ENCODE data around the gene WDTC1.
"Not testable (repeated sequence)": the region's sequence is repeated elsewhere in the genome, so short reads cannot be mapped to it uniquely, and the experiment has no call there.

WDTC1 gene

GRCh38 chr1:27255136-27255535 lies 20.7 kb downstream of the WDTC1 start:
- no peak for DNase-seq

DNA sequence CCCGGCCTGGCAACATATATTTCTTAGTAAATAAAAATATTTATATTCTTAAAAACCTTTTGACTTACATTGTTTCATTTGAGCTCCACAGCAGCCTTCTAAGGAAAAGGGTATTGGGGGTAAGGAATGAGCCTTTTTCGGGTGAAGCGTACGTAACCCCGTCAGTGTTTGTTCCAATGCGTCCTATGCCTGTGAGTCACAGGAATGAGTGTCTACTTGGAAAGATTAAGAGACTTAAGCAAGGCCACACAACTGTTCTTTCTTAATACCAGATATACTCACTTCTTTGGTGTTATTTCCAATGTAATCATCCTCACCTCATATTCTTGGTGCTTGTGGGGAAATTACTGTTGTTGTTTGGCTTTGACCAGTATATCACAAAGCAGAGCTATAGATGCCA lies 22.7 kb downstream of the WDTC1 start:
- DNase-seq = no peak

DNA sequence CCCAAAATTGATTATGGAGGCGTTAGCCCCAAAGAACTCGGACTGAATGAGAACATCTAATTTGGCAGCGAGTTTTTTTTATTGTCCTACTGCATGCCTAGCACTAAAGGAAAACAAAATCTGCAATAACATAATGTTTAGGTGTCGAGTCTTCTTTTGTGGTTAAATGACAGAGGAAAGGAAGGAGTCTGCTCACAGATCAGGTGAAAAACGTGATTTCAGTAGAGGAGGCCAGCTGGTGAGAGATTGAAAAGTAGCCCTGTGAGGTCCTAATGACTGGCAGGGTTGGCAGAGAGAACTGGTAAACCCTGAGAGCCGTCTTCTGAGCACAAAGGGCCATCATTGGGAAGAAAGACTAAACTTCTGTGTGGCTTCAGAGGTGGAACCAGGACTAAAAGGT lies 24.2 kb downstream of the WDTC1 start:
- DNase-seq = no peak

DNA sequence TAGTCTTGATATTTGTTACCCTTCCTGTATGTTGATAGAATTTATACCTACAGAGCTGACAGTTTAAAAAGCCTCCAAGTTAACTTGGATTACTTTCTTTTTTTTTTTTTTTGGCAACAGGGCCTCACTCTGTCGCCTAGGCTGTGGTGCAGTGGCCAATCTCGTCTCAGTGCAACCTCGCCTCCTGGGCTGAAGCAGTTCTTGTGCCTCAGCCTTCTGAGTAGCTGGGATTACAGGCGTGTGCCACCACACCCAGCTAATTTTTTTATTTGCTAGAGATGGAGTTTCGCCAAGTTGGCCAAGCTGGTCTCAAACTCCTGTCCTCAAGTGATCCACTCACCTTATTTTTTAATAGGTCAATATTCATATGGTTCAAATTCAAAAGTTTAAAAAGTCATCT lies 32.7 kb downstream of the WDTC1 start:
- DNase-seq = no peak

- DNase-seq = no peak
These were observed 34.8 kb downstream of the WDTC1 start for GRCh38 chr1:27269276-27269675.

- no peak for DNase-seq
These were observed 39.8 kb downstream of the WDTC1 start for GRCh38 chr1:27274204-27274603.

DNA sequence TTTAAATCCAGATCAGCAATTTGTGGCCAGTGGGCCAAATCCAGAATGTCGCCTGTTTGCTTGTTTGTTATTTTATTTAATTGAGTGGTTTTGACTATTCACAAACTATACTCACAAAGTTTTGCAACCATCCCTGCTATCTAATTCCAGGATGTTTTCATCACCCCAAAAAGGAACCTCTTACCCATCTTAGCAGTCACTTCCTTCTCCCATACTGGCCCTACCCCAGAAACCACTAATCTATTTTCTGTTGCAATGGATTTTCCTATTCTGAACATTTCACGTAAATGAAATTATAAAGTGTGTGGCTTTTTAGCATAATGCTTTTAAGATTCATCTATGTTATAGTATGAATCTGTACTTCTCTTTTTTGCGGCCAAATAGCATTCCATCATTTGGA lies 41.3 kb downstream of the WDTC1 start:
- DNase-seq = no peak

DNA sequence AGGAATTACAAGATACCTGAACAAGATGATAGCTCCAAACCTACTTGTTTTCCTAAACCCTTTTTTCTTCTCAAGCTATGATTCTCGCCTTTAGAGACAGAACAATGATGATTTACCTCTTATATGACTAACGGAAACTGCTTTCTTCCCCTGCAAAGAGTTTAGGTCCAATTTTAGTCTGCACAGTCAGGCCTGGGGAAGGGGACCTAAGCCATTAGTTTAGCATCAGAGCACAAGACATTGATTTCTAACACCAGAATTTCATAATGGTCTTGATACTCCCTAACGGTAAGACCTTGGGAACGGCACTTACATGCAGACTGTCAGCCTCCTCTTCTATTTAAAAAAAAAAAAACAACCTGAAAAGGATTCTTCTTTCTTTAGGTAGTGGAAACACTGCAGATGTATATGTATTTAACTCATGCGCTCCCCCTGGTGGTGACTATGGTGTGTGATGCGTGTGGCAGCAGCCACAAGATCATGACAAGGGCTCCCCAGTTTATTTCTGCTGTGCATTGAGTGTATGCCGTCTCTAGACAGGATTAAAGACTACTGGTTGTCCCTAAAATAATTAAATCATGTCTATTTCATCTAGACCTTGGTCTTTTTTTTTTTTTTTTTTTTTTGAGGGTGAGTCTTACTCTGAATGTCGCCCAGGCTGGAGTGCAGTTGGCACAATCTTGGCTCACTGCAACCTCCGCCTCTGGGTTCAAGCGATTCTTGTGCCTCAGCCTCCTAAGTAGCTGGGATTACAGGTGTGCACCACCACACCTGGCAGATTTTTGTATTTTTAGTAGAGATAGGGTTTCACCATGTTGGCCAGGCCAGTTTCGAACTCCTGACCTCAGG lies 50.2 kb downstream of the WDTC1 start:
- peak; percentile 86 for DNase-seq

DNA sequence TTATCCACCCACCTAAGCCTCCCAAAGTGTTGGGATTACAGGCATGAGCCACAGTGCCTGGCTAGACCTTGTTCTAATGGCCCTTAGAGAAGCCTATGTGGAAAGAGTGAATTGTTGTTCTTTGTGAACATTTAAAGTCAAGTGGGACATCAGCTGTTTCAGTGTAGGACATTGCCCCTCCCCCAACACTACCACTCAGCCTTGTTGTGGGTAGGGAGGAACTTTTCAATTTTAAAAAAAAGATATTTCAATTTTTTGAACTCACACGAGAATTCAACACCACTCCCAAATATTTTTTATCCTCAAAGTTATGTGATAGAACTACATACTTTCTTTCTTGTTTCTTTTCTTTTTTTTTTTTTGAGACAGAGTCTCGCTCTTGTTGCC lies 50.8 kb downstream of the WDTC1 start:
- no peak for DNase-seq

DNA sequence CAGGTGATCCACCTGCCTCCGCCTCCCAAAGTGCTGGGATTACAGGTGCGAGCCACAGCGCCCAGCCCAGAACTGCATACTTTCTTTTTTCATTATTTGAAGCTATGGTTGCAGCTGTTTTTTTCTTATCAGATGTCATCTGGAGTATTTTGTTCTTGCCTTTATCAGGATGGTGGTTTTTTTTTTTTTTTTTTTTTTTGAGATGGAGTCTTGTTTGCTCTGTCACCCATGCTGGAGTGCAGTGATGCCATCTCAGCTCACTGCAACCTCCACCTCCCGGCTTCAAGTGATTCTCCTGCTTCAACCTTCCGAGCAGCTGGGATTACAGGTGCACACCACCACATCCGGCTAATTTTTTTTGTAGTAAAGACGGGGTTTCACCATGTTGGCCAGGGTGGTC lies 51.4 kb downstream of the WDTC1 start:
- not testable (repeated sequence) for DNase-seq

DNA sequence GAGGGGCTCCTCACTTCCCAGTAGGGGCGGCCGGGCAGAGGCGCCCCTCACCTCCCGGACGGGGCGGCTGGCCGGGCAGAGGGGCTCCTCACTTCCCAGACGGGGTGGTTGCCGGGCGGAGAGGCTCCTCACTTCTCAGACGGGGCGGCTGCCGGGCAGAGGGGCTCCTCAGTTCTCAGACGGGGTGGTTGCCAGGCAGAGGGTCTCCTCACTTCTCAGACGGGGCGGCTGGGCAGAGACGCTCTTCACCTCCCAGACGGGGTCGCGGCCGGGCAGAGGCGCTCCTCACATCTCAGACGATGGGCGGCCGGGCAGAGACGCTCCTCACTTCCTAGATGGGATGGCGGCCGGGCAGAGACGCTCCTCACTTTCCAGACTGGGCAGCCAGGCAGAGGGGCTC lies 54.7 kb downstream of the WDTC1 start:
- not testable (repeated sequence) for DNase-seq

- no peak for DNase-seq
These were observed 56.1 kb downstream of the WDTC1 start for GRCh38 chr1:27290581-27290980.

GRCh38 chr1:27292106-27292505 lies 57.7 kb downstream of the WDTC1 start:
- no peak for DNase-seq

DNA sequence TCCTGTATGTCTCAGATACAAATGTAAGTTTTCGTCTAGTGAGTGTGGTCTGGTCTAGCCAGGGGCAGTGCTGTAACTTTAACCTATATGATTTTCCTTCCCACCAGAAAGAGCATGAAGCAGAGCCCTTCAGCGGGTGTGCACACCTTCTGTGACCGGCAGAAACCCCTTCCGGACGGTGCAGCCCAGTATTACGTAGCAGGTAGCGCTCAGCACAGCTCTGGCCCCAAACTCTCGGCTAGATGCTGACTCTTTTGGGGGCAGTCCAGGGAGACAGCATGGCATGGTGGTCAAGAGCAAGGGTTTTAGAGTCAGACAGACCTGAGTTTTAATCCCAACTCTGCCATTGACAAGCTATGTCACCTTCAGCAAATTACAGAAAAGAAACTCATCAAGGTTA lies 59.5 kb downstream of the WDTC1 start:
- no peak for DNase-seq

GRCh38 chr1:27296773-27297291 lies 62.4 kb downstream of the WDTC1 start:
- DNase-seq = peak; percentile 60

- no peak for DNase-seq
These were observed 63.5 kb downstream of the WDTC1 start for GRCh38 chr1:27297903-27298302.

DNA sequence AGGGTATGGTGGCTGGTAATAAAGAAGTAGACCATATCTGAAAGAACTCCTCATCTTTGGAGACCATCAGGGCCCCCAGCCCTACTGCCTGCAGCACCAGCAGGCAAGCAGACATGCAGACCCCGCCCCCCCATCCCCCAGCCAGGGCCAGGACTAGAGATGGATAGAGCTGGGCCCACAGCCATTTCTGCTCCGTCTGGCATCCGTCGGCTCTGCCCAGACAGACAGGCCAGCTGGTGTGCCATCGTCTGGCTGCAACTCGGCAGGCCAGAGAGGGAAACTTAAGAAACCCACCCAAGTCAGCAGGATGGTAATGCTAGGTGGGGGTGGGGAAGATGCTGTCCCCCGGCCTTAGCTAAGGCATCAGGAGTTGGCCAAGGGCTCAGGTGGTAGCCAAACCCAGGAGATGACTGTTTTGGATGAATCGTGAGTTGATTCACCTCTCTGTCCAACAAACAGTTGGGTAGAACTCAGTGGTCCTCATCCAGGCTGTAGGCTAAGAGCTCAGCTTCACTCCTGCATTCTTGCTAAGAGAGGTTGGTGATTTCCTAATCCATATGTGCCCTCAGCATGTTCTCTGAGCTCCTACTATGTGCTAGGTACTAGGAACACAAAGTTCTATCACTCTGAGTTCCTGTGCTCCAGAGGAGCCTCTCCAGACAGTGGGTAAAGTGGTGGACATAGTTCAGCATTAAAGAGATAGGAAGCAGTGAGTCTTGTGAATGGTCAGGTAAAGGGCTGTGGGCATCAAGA lies 64.4 kb downstream of the WDTC1 start:
- no peak for DNase-seq

GRCh38 chr1:27299385-27300271 lies 65.2 kb downstream of the WDTC1 start:
- no peak for DNase-seq

DNA sequence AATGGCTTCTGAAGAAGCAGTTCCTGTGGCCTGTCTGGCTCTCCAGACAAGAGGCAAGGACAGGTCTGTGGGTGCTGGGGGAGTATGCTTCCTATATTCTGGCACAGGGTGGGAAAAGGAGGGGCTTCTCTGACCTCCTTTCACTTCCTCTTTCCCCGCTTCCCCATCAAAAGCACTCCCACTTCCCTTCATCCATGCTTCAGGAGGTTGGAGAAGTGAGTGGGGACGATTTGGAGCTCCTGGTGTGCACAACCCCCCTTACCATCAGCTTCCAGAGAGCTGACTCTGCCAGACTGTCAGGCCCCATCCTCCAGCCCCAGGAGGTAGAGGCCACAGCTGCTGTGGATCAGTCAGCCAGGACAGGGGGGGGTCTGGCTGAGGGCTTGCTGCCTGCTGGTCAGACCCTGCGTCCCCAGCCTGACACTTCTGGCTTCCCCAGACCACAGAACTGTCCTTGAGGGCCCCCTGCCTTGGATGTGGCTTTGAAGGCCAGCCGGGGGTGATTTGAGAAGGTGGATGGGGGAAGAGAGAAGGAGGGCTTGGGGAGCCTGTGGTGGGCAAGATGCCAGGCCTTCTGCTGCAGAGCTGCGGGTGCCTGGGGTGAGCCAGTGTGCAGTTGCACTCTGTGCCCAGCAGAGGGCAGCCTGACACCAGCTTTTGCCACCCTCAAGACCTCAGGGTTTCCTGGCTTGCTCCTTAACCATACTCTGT lies 66.1 kb downstream of the WDTC1 start:
- DNase-seq = peak; percentile 85

GRCh38 chr1:27301052-27301422 lies 66.6 kb downstream of the WDTC1 start:
- DNase-seq = no peak

DNA sequence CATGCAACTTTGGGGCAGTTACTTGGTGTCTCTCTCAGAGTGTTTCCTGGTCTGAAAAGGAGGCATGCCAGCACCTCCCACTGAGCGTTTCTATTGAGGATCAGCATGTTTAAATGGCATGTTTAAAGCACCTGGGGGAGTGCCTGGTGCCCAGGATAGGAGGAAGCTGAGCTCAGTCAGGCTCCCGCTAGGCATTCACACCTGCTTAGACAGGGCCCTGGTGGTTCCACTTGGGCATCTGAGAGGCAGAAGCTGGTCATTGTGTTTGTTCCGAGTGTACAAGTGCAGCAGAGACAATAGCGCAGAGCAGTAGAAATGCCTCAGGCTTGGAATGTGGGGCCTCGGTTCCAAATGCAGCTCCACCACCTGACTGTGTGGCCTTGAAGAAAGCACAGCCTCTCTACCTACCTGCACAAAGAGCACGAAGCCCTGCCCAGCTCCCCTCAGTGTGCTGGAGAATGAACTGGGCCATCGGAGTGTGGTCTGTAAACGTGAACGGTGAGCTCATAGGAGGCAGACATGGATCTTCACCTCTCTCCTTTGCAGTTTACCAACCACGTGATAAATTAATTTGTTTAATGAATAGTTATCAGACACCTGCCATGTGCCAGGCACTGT lies 67.3 kb downstream of the WDTC1 start:
- no peak for DNase-seq

GRCh38 chr1:27302612-27303011 lies 68.2 kb downstream of the WDTC1 start:
- DNase-seq = no peak

Data from CD4-positive, alpha-beta T cell treated with Interleukin-12 subunit alpha and Interleukin-12 subunit beta, for 1 hour (primary cell).